Endothelial cell (in vitro differentiated cells): ENCODE results near the gene ELAVL1. TPM values are rescaled to one million over a fixed set of nuclear protein-coding genes. Genes with fewer than 3 reads are reported as not detected.

Experiments
- DNase-seq: peaks from one replicate; pipeline ENCODE4 v3.0.0; 2021; ENCODE audit warnings: low spot score
- H3K27ac Mint-ChIP-seq: one replicate; pipeline ENCODE4 v1.8.0; 2021; ENCODE audit warnings: mixed read lengths, inconsistent platforms; ENCODE audit not compliant: unreplicated experiment
- H3K27me3 Mint-ChIP-seq: one replicate; pipeline ENCODE4 v1.8.0; 2021; ENCODE audit warnings: mild to moderate bottlenecking, moderate library complexity, mixed read lengths, inconsistent platforms; ENCODE audit not compliant: unreplicated experiment
- H3K36me3 Mint-ChIP-seq: one replicate; pipeline ENCODE4 v1.8.0; 2021; ENCODE audit warnings: mild to moderate bottlenecking, low read depth, mixed read lengths, inconsistent platforms; ENCODE audit not compliant: unreplicated experiment
- H3K4me1 Mint-ChIP-seq: one replicate; pipeline ENCODE4 v1.8.0; 2021; ENCODE audit warnings: mild to moderate bottlenecking, mixed read lengths, inconsistent platforms; ENCODE audit not compliant: unreplicated experiment
- H3K4me3 Mint-ChIP-seq: one replicate; pipeline ENCODE4 v1.8.0; 2021; ENCODE audit warnings: mild to moderate bottlenecking, mixed read lengths, inconsistent platforms; ENCODE audit not compliant: unreplicated experiment
- H3K9me3 Mint-ChIP-seq: one replicate; pipeline ENCODE4 v1.8.0; 2021; ENCODE audit warnings: mixed read lengths, inconsistent platforms; ENCODE audit not compliant: unreplicated experiment
- total RNA-seq: library from RNA; stranded (reverse); fragmentation: NEBNext Ultra II Directional; extraction: Animal tissue kit (Norgen Biotek cat#: 25700); gene quantifications from one replicate; pipeline ENCODE4 v1.2.1, GENCODE V29; 2021; ENCODE audit not compliant: unreplicated experiment
- TF ChIP-seq, protein P1 (sequence below): fragments of 200-600 bp; sonication (generic); IDR thresholded peaks from one replicate; pipeline ENCODE4 v1.5.0; 2021; ENCODE audit warnings: antibody characterized with exemption; ENCODE audit not compliant: unreplicated experiment

Gene ELAVL1
- total RNA-seq, 1 donor from 2014 or later, result 135 TPM

- Mint-ChIP-seq H3K4me1 (peaks cover 9% of the 10 kb centered on the region), H3K9me3 (no peaks in the 10 kb centered on the region), H3K4me3 (no peak overlapping the region), H3K27me3 (peaks cover 17% of the 10 kb centered on the region), H3K36me3 (peaks cover 61% of the 10 kb centered on the region), H3K27ac (peak overlapping the region; percentile 49)
- TF ChIP-seq, protein P1, sequence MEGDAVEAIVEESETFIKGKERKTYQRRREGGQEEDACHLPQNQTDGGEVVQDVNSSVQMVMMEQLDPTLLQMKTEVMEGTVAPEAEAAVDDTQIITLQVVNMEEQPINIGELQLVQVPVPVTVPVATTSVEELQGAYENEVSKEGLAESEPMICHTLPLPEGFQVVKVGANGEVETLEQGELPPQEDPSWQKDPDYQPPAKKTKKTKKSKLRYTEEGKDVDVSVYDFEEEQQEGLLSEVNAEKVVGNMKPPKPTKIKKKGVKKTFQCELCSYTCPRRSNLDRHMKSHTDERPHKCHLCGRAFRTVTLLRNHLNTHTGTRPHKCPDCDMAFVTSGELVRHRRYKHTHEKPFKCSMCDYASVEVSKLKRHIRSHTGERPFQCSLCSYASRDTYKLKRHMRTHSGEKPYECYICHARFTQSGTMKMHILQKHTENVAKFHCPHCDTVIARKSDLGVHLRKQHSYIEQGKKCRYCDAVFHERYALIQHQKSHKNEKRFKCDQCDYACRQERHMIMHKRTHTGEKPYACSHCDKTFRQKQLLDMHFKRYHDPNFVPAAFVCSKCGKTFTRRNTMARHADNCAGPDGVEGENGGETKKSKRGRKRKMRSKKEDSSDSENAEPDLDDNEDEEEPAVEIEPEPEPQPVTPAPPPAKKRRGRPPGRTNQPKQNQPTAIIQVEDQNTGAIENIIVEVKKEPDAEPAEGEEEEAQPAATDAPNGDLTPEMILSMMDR, result no peak
- DNase-seq, result no peak
Measured at GRCh38 chr19:7986321-7987113, 18.9 kb downstream of the ELAVL1 start.

DNA sequence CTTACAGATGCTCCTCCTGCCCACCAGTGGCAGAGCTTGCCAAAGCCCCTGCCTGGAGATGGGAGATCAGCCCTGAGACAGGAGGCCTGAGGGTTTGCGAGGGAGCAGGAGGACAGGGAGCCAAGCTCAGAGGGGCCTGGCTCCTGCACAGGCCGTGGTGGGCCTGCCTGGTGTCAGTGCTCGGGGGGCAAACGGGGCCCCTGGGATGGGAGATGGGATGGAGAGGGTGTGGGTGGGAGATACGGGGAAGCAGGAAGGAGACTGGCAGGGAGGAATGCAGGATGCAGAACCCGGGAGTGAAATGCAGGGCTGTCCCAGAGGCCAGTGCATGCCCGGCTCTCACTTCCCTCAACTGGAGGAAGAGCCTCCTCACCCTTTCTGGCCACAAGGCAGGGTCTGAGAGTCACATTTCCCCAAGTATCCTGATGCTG is 19.9 kb downstream of the ELAVL1 start:
- H3K27ac Mint-ChIP-seq, result no peak overlapping the region
- H3K27me3 Mint-ChIP-seq, result peaks cover 17% of the 10 kb centered on the region
- H3K4me1 Mint-ChIP-seq, result peaks cover 9% of the 10 kb centered on the region
- H3K9me3 Mint-ChIP-seq, result no peaks in the 10 kb centered on the region
- H3K36me3 Mint-ChIP-seq, result peaks cover 62% of the 10 kb centered on the region
- no peak for DNase-seq
- H3K4me3 Mint-ChIP-seq, result no peak overlapping the region
- TF ChIP-seq, protein P1, result no peak

GRCh38 chr19:7983995-7984837 is 21.2 kb downstream of the ELAVL1 start:
- TF ChIP-seq, protein P1, result no peak
- Mint-ChIP-seq H3K4me1 (peaks cover 9% of the 10 kb centered on the region), H3K36me3 (peaks cover 57% of the 10 kb centered on the region), H3K4me3 (peak overlapping the region; percentile 74), H3K9me3 (no peaks in the 10 kb centered on the region), H3K27me3 (peaks cover 16% of the 10 kb centered on the region), H3K27ac (no peak overlapping the region)
- no peak for DNase-seq

DNA sequence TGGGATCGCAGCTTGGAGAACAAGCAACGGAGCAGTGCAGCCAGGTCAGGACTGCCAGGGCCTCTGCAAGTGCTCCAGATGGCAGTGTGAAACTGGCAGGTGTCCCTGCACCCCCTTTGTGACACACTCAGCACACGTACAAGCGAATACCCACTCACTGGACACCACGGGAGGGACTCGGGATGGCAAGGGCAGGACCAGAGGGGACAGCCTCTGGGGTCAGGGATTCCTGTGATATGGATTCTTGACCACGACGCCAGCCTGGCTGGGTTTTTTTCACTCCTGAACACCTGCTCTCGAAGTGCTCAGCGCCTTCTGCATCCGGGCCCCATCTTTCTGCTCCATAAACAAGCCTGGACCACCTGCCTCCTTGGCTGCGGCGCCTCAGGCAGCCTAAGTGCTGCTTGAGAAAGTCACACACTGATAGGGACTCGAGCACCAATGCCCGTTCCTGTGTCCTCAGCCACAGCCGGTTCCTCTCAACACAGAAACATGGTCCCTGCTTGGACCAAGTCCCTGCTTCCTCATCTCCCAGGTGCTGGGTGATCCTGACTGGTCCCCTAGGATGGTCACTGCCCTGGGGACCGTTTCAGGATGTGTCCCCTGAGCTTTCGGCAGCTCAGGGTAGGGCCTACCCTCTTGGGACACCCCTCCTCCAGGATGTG is 22.0 kb downstream of the ELAVL1 start:
- Mint-ChIP-seq H3K27ac (no peak overlapping the region), H3K9me3 (no peaks in the 10 kb centered on the region), H3K4me3 (peak overlapping the region; percentile 74), H3K36me3 (peaks cover 52% of the 10 kb centered on the region), H3K4me1 (peaks cover 9% of the 10 kb centered on the region), H3K27me3 (peaks cover 16% of the 10 kb centered on the region)
- TF ChIP-seq, protein P1, result no peak
- no peak for DNase-seq
